Stimulated activated CD8-positive, alpha-beta memory T cell treated with anti-CD3 and anti-CD28 coated beads, Interleukin-12 subunit alpha, Interleukin-12 subunit beta, amount 100 ng/mL, for 4 hours (primary cell): ENCODE results near the gene PHF14.

ENCODE experiments used
- DNase-seq: peaks from one replicate; pipeline ENCODE4 v3.0.0-alpha.2; 2020; ENCODE audit warnings: low read depth

PHF14 gene

DNA sequence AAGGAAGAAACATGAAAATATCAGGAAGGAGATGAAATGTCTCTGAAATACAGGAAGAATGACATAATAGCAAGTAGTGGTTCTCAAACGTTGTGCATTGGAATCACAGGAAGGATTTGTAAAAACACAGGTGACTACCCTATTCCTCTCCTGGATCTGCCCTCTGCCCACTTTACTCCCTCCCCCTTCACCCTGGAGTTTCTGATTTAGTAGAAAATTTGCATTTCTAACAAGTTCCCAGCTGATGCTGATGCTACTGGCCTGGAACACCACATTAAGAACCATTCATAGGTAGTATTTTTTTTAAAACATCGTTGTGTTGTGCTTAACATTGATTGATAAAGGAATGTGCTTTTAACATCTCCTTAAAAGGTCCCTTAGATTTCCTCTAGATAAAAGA is 130.9 kb downstream of the PHF14 start:
- DNase-seq: no peak

DNA sequence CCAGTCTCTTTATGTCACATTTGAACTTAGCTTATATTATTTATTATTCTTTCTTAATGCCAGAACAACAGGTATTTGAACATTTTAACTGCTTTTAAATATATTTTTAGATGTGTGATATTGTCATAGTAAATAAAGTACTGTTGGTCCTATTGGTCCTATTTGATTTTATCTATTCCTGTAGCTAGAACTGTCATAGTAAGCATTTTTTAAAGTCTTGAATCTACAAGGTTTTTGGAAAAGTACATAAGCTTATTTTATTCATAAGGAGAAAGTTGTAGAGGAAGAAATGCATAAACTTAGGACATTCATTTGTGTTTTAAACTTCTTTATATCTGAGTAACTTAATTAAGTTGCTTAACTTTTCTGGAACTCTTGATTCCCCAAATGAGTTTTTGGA is 136.0 kb downstream of the PHF14 start:
- DNase-seq: no peak

DNA sequence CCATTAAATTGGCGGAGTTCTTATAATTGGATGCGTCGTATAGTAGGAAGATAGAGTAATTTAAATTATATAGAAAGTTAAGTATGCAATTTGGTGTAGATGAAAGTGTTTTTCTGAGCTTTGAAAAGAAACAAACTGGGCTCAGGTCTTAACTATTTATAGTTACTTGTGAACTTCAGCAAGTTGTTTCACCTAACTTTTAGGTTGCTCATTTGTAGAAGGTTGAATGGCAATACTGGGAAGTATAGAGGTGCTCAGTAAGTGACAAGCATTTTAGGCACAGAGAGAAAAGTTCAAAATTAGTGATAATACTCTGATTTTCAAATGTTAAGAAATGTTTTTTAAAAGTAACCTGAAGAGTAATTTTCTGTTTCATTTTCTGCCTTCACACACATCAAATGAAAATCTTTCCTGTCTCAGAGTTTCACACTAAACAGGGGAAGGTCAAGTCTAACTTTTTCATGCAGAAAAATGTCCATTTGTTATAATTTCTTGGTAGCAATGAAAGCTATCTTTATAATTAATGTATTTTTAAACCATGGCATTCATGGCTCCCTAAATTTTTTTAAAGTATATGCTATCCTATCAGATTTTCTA is 146.5 kb downstream of the PHF14 start:
- no peak for DNase-seq

DNA sequence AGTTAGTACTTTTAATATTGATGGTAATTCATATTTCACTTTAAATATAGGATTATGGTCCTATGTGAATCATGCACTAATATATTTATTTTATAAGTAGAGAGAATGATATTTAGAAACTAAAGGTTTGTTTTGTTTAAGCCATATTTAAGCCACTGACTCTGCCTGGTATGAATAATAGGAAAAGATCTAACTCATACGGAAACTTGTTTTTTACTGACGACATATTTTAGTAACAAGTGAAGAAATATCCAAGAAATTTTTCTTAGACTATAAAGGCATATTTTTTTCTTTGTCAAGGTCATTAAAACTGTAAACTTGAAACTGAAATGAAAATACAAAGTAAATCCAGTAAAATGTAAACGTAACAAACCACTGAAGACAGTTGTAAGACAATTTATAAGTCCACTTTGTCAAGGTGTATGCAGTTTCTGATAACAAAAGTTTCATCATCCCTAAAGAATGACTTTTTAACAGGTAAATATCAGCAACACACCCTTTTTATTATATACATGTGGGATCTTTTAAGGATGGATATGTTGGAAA is 147.1 kb downstream of the PHF14 start:
- DNase-seq: no peak

DNA sequence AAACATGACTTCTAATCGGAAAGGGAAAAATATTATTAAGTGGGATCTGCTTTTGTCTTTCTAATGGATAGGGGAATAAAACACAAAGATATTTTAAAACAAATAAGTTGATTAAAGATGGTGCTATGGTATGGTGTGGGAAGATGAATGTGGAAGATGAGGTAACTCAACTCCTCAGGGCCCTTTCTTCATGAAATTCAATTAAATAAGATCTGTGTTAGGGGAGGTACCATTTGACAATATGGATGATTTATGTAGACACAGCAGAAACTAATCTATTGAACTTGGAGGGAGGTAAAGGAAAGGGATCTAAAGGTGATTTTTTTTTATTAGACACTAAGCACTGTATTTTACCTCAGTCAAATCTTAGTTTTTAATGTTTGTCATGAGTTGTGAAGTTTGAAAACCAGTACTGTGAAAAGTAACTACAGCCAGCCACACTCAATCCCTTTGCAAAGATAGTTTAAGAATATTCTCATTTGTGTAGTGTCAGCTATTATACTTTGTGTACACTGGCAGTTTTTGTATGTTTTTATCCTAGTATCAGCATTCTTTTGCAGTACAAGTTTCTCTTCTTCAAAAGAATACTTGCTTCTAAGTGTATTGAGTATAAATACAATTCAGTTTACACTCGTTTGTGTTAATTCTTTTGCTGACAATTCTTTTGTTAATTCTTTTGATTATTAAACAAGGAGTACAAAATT is 151.3 kb downstream of the PHF14 start:
- DNase-seq: no peak

DNA sequence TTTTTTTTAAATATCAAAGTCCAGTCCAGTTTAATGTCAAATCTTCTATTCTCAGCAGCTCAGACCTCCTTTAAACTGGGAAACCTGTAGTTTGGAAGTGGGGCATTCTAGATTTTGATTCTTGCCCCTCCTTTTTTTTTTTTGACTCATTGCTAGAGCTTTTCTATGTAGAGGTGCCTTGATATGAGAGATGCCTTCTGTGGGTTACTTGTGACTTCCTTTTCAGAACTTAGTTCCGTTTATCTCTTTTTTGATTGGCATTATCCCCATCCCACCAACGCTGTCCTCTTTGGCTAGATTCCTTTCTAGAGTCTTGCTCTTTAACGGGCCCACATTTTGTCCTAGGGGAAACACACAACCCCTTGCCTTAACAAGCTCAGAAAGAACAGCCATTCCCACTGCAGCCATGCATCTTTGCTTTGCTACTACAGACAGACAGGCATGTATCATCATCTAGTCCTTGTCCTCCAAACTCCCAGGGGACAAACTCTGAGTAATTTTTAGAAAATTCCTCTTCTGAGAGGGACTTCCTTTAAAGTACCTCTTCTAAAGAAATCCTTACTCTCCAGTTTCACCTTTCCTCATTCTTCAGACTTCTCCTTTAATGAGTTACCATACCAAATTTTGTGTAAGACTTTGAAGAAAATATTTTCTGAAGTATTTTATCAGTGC is 153.6 kb downstream of the PHF14 start:
- no peak for DNase-seq

DNA sequence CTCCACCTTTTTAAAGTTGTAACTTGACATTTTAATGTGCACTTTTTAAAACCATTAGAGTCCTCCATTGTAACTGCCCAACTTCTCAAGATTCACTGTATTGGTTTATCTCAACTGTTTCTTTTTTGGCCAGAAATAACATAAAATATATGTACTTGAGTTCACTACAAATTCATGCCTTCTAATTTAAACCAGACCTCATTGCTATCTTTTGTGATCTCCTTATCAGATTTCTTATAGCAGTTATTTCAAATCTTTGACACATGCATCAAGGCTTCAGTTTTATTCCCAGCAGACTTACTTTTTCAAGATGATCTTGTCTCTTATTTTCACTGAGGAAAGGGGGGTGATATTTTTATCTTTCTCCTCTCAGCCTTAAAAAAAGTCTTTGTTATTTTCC is 154.3 kb downstream of the PHF14 start:
- no peak for DNase-seq

DNA sequence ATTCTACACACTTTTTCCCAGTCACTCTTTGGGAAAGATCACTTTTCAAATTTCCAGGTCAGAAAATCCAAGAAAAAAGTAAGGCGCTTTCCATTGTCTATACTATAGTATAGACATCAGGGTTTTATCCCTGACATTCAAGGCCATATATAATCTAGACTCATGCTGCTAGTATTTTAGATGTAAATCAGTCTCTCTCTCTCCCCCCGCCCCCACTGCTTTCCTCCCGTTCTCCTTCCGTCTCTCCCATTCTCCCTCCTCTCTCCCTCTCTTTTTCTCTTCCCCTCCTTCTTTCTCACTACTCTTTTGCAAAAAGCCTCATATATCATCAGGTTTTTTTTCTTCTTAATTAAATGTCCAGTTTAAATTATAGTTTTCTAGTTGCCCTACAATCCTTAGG is 154.8 kb downstream of the PHF14 start:
- DNase-seq: no peak

DNA sequence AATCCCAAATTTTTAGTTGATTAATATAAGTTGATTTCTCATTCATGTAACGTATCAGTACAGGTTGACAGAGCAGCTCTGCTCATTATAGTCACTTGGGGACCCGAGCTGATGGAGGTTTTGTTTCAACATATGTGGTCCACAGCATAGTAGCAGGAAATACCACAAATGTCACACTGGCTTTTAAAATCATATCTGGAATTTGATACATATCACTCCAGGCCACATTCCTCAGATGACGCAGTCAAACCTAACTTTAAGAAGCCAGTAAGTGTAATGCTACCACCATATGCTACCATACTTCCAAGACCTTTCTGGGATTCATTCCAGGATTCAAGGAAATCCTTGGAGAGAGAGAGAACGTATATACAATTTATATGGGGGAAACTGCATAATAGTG is 156.3 kb downstream of the PHF14 start:
- no peak for DNase-seq

DNA sequence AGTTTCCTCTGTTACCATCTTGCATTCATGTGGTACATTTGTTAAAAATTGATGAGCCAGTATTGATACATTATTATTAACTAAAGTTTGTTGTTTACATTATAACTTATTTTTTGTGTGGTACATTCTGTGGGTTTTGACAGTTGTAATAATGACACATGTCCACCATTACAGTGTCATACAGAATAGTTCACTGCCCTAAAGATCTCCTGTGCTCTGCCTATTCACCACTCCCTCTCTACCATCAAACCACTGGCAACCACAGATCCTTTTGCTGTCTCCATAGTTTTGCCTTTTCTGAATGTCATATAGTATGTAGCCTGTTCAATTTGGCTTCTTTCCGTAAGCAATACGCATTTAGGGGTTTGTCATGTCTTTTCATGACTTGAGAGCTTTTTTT is 156.9 kb downstream of the PHF14 start:
- no peak for DNase-seq

DNA sequence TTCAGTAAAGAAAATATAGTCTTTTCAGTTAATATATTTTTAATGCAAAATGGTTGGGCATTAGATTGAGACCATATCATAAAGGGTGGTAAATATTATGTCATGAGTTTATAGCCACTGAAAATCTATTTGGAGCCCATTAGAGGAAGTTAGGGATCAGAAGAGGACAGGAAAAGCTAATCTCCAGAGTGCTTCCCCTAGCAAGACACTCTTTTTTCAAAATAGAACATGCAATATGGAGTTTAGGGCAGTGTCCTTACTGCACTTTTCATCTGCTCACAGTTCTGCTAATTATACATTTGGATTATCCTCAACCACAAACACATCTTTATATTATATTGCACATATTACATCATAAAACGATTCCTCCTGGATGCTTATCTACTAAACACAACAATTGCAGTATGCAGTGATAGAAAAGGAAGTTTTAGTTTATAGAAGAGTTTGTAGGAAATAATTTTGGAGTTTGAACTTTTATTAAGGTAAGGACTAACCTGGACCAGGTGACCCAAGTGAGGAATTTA is 159.8 kb downstream of the PHF14 start:
- no peak for DNase-seq

DNA sequence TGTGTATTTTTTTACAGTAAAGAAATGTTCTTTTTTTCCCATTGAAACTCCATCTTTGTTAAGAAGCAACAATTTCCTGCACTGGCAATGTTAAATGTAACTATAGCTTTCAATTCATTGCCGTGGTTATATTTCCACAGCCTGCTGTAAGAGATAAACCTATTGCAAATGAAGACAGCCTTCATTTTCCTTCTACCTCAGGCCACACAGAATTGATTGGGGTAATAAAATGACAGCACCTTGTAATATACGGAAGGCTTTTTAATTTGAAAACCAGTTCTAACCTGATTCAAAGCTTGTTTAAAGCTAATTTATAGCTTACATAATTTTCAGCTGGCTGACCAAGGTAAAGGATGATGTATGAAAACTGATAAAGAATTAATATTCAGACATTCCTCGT is 161.9 kb downstream of the PHF14 start:
- DNase-seq: no peak

DNA sequence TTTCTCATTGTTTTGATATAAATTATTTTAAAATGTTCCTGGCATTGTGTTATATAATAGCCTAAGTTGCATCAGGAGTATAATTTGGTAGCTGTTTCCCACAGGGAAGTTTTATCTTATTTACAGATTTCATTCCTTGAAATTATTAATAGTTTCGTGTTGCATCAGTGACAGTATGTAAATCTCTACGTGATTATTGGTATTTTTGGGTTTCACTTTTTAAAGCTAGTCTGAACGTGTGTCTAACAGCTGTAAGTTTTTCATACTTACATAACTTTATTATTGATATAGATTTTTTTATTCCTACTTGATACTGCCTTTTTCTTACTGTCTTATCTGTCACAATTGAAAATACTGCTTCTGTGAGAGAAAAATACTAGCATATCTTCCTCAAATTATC is 167.9 kb downstream of the PHF14 start:
- no peak for DNase-seq

DNA sequence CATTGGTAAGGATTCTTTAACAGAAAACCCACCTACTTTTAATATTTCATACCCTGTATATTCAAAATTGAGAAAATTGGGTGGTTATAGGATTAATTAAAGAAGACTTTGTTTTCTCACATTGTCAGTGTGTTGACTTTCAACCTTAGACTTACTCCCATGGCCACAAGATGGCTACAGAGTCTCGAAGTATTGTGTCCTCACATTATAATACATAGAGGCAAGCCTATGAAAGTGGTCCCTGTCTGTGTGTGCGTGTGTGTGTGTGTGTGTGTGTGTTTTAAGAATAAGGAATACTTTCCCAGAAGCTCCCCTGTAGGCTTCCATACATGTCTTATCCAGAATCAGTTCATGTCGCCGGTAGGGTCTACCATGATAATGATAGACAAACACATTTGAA is 180.0 kb downstream of the PHF14 start:
- no peak for DNase-seq

DNA sequence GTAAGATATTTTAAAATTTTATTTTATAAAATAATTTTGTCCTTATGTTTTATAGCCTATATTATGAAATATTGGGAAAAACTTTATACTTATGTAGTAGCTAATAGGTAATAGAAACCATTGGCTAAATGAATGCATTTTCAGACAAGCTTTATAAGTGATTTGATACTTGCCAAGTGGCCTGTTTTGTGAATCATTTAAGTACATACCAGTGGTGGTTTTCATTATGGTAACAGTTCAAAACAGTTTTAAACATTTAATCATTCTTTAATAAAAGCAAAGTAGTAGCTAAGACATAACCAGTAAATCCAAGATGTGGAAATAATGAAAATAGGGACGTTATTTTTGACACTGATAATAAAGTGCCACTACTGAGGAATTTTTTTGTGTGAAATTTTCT is 182.2 kb downstream of the PHF14 start:
- no peak for DNase-seq

DNA sequence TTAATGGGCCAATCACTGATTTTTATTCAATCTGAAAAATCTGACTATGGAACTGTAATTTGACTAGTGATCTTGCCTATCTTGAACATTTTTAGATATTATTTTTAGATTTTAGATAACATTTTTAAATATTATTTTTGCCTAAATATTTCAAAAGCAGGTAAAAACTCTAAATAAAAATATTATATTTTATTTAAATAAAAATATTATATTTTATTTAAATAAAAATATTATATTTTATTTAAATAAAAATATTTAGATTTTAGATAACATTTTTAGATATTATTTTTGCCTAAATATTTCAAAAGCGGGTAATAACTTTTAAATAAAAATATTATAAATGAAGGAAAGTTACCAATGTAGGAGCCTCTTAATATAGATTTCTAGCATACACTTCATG is 187.8 kb downstream of the PHF14 start:
- no peak for DNase-seq

DNA sequence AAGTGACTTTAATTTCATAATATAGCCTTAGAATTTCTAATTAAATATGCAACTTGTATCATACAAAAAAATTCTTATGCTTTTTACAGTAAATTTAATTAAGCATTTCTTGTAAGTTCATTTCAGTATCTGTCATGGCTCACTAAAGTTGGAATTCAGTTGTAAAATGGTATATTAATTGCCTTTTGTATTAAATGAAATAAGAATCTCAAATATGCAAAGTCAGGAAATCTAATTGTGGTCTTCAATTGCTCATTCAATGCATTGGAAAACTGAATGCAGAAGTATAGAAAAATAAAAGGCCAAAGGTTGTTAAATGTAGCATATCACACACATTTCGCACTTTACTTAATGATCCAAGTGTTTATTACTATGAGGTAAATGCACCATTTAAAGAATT is 189.5 kb downstream of the PHF14 start:
- DNase-seq: no peak

DNA sequence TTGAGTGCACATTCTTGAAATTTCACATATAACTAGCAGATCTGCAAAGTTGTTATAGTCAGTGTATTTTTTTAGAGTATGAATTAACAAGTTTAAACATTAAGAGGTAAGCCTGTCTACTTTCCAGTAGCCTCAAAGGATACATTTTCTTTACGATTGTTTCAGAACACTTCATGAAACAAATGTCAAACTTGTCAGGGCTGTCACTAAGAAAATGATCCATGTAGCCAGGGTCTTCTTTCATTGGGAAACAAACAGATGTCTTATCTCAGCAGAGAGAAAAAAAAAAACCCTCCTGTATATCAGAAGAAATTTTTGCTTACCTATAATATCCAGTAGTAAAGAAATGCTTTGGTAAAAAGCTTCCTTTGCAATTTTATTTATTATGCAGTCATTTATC is 192.4 kb downstream of the PHF14 start:
- DNase-seq: no peak

DNA sequence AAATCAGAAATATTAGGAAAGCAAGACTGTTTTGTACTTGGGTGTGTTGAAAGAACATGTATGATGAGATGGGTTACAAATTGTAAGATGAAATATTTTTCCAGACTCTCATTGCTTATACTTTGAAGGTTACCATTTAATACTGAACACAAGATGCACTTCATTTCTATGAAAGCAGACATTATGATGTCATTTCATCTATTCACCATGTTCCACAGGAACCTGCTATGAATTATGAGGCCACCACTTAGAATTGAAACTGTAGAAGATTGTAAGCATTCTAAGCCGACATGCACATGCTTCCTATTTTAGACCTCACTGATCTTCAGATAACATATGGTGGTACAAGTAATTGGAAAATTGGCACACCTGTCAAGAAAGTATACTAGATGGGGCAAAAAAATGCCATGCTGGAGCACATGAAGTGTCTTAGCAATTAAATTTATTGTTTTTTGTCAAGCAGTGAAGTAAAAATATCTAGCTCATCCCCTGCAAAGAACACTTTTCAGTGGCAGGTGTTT is 195.0 kb downstream of the PHF14 start:
- no peak for DNase-seq

DNA sequence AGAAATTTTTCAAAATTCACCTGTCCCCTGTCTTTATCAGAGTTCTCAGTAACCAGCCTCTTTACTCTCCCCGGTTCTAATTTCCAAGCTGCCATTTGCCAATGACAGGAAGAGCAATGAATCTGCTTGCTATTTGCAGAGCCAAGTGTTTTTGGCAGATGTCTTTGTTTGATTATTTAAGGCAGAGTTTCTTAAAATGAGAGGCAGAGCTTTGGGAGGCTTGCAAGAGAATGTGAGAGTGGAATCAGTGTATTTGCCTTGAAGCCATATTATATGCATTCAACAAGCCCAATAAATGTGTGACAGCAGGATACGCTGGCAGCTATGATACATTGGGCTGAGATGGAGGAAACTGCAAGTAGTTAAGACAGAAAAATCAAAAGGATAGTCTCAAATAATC is 196.5 kb downstream of the PHF14 start:
- DNase-seq: no peak

DNA sequence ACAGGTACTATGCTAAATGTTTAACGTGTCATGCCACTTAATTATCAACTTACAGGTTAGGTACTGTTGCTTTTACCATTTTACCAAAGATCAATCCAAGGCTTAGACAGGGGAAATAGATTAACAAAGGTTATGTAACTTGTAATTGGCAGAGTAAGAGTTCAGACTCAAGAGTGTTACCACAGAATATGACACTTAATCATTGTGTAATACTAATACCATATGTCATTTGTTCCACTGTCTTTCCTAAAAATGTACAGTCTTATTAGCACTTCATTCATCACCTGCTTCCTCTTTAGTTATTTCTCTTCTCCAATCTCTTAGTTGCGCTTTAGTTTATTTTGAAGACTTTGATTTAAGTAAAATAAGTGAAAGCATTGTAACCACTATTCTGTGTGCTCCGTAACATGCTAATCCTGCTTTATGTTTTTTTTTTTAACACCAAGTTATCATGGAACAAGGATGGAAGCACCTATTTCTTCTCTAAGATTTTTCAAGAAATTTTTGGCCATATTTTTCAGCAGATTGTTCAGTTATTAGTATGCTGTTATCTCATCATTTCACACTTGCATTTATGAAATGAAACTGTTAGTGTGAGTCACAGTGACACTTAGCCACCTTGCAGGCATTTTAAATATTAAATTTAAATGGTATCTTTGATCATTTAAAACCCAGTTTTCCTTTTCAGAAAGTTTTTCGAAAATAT is 197.3 kb downstream of the PHF14 start:
- no peak for DNase-seq

DNA sequence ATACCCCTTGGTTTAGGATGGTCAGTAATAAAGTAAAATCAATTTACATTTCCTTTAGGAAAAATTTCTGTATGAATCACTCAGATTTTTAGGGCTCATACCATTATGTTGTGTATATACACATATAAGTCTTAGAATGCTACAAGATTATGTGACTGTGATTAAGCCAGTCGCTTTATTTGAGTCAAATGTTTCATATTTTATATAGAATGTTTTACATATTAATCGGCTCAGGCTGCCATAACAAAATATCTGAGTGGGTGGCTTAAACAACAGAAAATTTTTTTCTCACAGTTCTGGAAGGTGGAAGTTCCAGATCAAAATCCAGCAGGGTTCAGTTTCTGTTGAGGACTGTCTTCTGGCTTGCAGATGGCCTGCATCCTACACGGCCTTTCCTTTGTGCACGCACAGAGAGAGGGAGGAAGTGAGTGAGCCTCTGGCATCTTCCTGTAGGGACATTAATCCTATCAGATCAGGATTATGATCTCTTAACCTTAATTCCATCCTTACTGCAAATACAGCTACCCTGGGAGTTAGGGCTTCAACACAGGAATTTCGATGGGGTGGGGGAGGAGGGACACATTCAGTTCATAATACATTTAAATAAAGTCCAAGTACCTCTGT is 198.0 kb downstream of the PHF14 start:
- DNase-seq: no peak
